K562 (cell line): ENCODE results near the gene CDC20. TPM values are rescaled to one million over a fixed set of nuclear protein-coding genes. Genes with fewer than 3 reads are reported as not detected.
A peak's percentile ranks its signal among the peaks of the same experiment; 100 is the strongest.

ENCODE experiments used
- CCNT2 ChIP-seq: IDR thresholded peaks from 2 replicates; pipeline ENCODE4 v1.6.1; 2011; ENCODE audit warnings: borderline replicate concordance, low read depth, mild to moderate bottlenecking, moderate library complexity, mixed read lengths, low read length; ENCODE audit not compliant: insufficient read length; ENCODE audit errors: extremely low read depth
- KDM1A ChIP-seq, 2 experiments: fragments of 450-650 bp; IDR thresholded peaks; 2 replicates each; pipeline ENCODE4 v1.6.1; 2016; ENCODE audit warnings: mild to moderate bottlenecking in 2 of 2
- MBD2 ChIP-seq: sonication (generic); IDR thresholded peaks from 2 replicates; pipeline ENCODE4 v1.6.1; 2016; ENCODE audit warnings: low read depth, borderline replicate concordance
- RBBP5 ChIP-seq: fragments of 200-600 bp; sonication (generic); IDR thresholded peaks from 2 replicates; pipeline ENCODE4 v1.6.1; 2012; ENCODE audit warnings: borderline replicate concordance, mild to moderate bottlenecking, low read length, control low read depth, inconsistent platforms; ENCODE audit not compliant: insufficient read depth, poor library complexity, severe bottlenecking
- SMARCA5 ChIP-seq: fragments of 450-650 bp; IDR thresholded peaks from 2 replicates; pipeline ENCODE4 v1.6.1; 2016
- XRCC5 ChIP-seq: fragments of 200-400 bp; formaldehyde crosslinking; IDR thresholded peaks from 2 replicates; pipeline ENCODE4 v1.6.1; 2017; ENCODE audit warnings: low read depth, mild to moderate bottlenecking, low read length
- ZFP1 ChIP-seq: fragments of 450-650 bp; formaldehyde crosslinking; IDR thresholded peaks from 2 replicates; pipeline ENCODE4 v1.4.0; 2020; ENCODE audit warnings: mild to moderate bottlenecking, mixed read lengths
- ZNF431 ChIP-seq: sonication (generic); formaldehyde crosslinking; IDR thresholded peaks from 2 replicates; pipeline ENCODE4 v1.8.0; 2022; ENCODE audit warnings: mild to moderate bottlenecking, missing genetic modification reagents
- polyA plus RNA-seq, 8 experiments: library from polyadenylated mRNA; depleted of rRNA in 4 of 8; stranded (reverse) in 5 of 8; unstranded in 3 of 8; fragments of >200 nt; fragmentation: Nextera tagmentation in 2 of 8; fragmentation: Illumina TruSeq in 1 of 8; extraction: Ambion mirVana in 2 of 8; extraction: Trizol in 1 of 8; gene quantifications; 2 replicates each; pipeline versions ENCODE4 v1.2.1 to v1.2.3, GENCODE V29; 2011 to 2014; ENCODE audit warnings: inconsistent platforms in 1 of 8, missing spikeins in 1 of 8
- total RNA-seq, 7 experiments: library from RNA; depleted of rRNA in 6 of 7; stranded (reverse); fragments of >200 nt in 6 of 7; fragmentation: Illumina TruSeq in 2 of 7; extraction: Trizol in 2 of 7; gene quantifications; 2 replicates each; pipeline versions ENCODE4 v1.2.1 to v1.2.3, GENCODE V29; 2011 to 2021; ENCODE audit warnings: low replicate concordance in 1 of 7
- TF ChIP-seq, protein P1 (sequence below): fragments of 450-650 bp; IDR thresholded peaks from 2 replicates; pipeline ENCODE4 v1.6.1; 2016; ENCODE audit warnings: mild to moderate bottlenecking
- TF ChIP-seq, protein P2 (sequence below): fragments of 450-650 bp; IDR thresholded peaks from 2 replicates; pipeline ENCODE4 v1.6.1; 2016; ENCODE audit warnings: mild to moderate bottlenecking, moderate library complexity
- TF ChIP-seq, protein P3 (sequence below): sonication (generic); formaldehyde crosslinking; IDR thresholded peaks from 2 replicates; pipeline ENCODE4 v1.8.0; 2022; ENCODE audit warnings: missing genetic modification reagents, mild to moderate bottlenecking, moderate library complexity, borderline replicate concordance

The CDC20 gene
- total and polyA plus RNA-seq, 9 of the 15 experiments (the other 6 are each of a cell fraction or from before 2014, with no cell fraction given), result 45.2 to 224 (median 121) TPM

DNA sequence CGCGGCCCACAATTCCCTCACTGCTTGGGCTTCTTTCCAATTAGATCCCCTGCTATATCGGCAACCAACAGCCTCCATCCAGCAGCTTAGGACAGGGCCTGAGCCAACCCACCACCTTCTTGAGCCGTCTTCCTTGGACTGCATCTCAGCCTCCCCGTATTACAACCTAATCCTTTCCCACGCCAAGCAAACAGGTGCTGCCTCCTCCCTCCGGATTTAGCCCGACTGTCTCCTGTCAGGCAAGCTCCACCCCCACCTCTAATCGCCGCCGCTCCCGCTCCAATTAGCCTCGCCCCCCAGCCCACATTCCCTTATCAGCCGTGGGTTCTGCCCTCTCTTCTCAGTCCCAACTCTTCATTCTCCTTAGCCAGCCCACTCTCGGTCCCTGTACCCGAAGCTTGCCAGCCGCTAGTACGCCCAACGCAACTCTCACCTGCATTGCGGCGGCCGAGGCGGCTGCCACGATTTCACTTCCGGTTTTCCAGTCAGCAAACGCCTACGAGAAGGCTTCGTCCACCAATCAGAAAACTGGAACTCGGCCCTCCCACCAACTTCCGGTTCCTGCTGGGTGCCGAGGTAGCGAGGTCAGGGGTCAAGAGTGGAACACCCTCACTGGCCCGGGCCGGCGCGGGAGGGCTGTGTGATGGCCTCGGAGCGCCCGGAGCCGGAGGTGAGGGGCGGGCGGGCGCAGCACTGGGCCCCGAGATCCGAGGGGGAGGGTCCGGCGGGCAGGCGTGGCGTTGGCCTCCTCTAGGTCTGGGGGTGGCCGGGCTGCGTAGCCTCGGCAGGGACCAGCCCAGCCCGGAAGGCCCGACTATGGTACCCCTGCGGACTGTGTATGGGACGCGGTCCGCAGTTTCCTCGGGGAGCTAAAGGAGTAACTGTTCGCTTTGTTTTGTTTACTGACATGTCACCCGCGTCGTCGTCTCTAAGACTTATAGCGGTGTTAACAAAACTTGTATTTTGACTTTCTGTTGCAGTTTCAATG, 30.8 kb downstream of the CDC20 start, which contains the start of the genes MED8 and SZT2 (continued):
- TF ChIP-seq, protein P1, sequence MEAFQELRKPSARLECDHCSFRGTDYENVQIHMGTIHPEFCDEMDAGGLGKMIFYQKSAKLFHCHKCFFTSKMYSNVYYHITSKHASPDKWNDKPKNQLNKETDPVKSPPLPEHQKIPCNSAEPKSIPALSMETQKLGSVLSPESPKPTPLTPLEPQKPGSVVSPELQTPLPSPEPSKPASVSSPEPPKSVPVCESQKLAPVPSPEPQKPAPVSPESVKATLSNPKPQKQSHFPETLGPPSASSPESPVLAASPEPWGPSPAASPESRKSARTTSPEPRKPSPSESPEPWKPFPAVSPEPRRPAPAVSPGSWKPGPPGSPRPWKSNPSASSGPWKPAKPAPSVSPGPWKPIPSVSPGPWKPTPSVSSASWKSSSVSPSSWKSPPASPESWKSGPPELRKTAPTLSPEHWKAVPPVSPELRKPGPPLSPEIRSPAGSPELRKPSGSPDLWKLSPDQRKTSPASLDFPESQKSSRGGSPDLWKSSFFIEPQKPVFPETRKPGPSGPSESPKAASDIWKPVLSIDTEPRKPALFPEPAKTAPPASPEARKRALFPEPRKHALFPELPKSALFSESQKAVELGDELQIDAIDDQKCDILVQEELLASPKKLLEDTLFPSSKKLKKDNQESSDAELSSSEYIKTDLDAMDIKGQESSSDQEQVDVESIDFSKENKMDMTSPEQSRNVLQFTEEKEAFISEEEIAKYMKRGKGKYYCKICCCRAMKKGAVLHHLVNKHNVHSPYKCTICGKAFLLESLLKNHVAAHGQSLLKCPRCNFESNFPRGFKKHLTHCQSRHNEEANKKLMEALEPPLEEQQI, result no peak
- TF ChIP-seq MBD2, result peak; percentile 90
- TF ChIP-seq, protein P2, sequence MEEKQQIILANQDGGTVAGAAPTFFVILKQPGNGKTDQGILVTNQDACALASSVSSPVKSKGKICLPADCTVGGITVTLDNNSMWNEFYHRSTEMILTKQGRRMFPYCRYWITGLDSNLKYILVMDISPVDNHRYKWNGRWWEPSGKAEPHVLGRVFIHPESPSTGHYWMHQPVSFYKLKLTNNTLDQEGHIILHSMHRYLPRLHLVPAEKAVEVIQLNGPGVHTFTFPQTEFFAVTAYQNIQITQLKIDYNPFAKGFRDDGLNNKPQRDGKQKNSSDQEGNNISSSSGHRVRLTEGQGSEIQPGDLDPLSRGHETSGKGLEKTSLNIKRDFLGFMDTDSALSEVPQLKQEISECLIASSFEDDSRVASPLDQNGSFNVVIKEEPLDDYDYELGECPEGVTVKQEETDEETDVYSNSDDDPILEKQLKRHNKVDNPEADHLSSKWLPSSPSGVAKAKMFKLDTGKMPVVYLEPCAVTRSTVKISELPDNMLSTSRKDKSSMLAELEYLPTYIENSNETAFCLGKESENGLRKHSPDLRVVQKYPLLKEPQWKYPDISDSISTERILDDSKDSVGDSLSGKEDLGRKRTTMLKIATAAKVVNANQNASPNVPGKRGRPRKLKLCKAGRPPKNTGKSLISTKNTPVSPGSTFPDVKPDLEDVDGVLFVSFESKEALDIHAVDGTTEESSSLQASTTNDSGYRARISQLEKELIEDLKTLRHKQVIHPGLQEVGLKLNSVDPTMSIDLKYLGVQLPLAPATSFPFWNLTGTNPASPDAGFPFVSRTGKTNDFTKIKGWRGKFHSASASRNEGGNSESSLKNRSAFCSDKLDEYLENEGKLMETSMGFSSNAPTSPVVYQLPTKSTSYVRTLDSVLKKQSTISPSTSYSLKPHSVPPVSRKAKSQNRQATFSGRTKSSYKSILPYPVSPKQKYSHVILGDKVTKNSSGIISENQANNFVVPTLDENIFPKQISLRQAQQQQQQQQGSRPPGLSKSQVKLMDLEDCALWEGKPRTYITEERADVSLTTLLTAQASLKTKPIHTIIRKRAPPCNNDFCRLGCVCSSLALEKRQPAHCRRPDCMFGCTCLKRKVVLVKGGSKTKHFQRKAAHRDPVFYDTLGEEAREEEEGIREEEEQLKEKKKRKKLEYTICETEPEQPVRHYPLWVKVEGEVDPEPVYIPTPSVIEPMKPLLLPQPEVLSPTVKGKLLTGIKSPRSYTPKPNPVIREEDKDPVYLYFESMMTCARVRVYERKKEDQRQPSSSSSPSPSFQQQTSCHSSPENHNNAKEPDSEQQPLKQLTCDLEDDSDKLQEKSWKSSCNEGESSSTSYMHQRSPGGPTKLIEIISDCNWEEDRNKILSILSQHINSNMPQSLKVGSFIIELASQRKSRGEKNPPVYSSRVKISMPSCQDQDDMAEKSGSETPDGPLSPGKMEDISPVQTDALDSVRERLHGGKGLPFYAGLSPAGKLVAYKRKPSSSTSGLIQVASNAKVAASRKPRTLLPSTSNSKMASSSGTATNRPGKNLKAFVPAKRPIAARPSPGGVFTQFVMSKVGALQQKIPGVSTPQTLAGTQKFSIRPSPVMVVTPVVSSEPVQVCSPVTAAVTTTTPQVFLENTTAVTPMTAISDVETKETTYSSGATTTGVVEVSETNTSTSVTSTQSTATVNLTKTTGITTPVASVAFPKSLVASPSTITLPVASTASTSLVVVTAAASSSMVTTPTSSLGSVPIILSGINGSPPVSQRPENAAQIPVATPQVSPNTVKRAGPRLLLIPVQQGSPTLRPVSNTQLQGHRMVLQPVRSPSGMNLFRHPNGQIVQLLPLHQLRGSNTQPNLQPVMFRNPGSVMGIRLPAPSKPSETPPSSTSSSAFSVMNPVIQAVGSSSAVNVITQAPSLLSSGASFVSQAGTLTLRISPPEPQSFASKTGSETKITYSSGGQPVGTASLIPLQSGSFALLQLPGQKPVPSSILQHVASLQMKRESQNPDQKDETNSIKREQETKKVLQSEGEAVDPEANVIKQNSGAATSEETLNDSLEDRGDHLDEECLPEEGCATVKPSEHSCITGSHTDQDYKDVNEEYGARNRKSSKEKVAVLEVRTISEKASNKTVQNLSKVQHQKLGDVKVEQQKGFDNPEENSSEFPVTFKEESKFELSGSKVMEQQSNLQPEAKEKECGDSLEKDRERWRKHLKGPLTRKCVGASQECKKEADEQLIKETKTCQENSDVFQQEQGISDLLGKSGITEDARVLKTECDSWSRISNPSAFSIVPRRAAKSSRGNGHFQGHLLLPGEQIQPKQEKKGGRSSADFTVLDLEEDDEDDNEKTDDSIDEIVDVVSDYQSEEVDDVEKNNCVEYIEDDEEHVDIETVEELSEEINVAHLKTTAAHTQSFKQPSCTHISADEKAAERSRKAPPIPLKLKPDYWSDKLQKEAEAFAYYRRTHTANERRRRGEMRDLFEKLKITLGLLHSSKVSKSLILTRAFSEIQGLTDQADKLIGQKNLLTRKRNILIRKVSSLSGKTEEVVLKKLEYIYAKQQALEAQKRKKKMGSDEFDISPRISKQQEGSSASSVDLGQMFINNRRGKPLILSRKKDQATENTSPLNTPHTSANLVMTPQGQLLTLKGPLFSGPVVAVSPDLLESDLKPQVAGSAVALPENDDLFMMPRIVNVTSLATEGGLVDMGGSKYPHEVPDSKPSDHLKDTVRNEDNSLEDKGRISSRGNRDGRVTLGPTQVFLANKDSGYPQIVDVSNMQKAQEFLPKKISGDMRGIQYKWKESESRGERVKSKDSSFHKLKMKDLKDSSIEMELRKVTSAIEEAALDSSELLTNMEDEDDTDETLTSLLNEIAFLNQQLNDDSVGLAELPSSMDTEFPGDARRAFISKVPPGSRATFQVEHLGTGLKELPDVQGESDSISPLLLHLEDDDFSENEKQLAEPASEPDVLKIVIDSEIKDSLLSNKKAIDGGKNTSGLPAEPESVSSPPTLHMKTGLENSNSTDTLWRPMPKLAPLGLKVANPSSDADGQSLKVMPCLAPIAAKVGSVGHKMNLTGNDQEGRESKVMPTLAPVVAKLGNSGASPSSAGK, result no peak
- no peak for TF ChIP-seq ZNF431 (CRISPR knock-in tag)
- no peak for TF ChIP-seq ZFP1
- no peak for TF ChIP-seq XRCC5
- no peak for TF ChIP-seq SMARCA5
- no peak for TF ChIP-seq KDM1A (IDR thresholded peaks at IDR 0.05)
- TF ChIP-seq, protein P3, sequence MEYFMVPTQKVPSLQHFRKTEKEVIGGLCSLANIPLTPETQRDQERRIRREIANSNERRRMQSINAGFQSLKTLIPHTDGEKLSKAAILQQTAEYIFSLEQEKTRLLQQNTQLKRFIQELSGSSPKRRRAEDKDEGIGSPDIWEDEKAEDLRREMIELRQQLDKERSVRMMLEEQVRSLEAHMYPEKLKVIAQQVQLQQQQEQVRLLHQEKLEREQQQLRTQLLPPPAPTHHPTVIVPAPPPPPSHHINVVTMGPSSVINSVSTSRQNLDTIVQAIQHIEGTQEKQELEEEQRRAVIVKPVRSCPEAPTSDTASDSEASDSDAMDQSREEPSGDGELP (CRISPR knock-in tag), result peak; percentile 88; the same call in 1 of the 2 replicates
- TF ChIP-seq CCNT2, result peak; percentile 49
- TF ChIP-seq RBBP5, result peak; percentile 90
